Measurements from ENCODE around the gene GRAP2. TPM values are rescaled to one million over a fixed set of nuclear protein-coding genes. Genes with fewer than 3 reads are reported as not detected.

GRAP2 gene
- total RNA-seq, 1 experiment from 2014 or later, result not detected

GRCh38 chr22:39893526-39893925, 7.4 kb upstream of the GRAP2 start, which contains the start of gene ENTHD1:
TSS of gene ENTHD1 (minus strand) at chr22:39893760. CDS start at chr22:39887748, 6,012 bp downstream.
- Histone ChIP-seq H3K79me2 (ENCODE audit: low read length) (no peaks in the 10 kb centered on the region), H3K9me3 (ENCODE audit: low read length) (no peaks in the 10 kb centered on the region), H3F3A (ENCODE audit: low read length, unreplicated experiment) (no peaks in the 10 kb centered on the region), H2AFZ (ENCODE audit: low read length) (no peak within 1 kb of the TSS), H3K4me3 (ENCODE audit: low read length) (no peak within 1 kb of the TSS), H3K27me3 (ENCODE audit: low read length) (peaks cover 29% of the 10 kb centered on the region), H3K4me1 (ENCODE audit: insufficient read depth, low read length) (no peaks in the 10 kb centered on the region), H4K20me1 (ENCODE audit: low read length) (no peaks in the 10 kb centered on the region), H3K9me2 (replicated peaks; ENCODE audit: low read length) (no peaks in the 10 kb centered on the region), H3K27ac (ENCODE audit: low read length) (no peak within 1 kb of the TSS), H3K9ac (ENCODE audit: low read length) (no peak within 1 kb of the TSS), H3K36me3 (ENCODE audit: low read depth, low read length) (no peaks in the 10 kb centered on the region), H3K4me2 (ENCODE audit: low read length) (no peak within 1 kb of the TSS)
- no TSS peak for BruUV-seq (replicated peaks)
- no peak for DNase-seq
- ChIA-PET CTCF (no interaction called here), POLR2A (ENCODE audit: unreplicated experiment) (no interaction called here)
- intact Hi-C loops (cut with micrococcal nuclease), result no loop called here
- TF ChIP-seq EZH2 (IDR thresholded peaks at IDR 0.05; ENCODE audit: low read length, unreplicated experiment) (no peak), CTCF (conservative IDR thresholded peaks at IDR 0.05; ENCODE audit: low read depth, low read length) (no peak), EZH2phosphoT487 (IDR thresholded peaks at IDR 0.05; ENCODE audit: borderline replicate concordance, low read length) (no peak)
- ATAC-seq, result no peak

GRCh38 chr22:39894554-39895092, 6.3 kb upstream of the GRAP2 start:
- no peak overlapping the region for H3K4me2 ChIP-seq (ENCODE audit: low read length)
- no peaks in the 10 kb centered on the region for H3K9me3 ChIP-seq (ENCODE audit: low read length)
- no peak overlapping the region for H3K4me3 ChIP-seq (ENCODE audit: low read length)
- BruUV-seq (replicated peaks), result no TSS peak
- H3K9ac ChIP-seq (ENCODE audit: low read length), result no peak overlapping the region
- no peaks in the 10 kb centered on the region for H4K20me1 ChIP-seq (ENCODE audit: low read length)
- ChIA-PET CTCF (no interaction called here), POLR2A (ENCODE audit: unreplicated experiment) (no interaction called here)
- DNase-seq (no peak), ATAC-seq (no peak)
- no peak overlapping the region for H3K27ac ChIP-seq (ENCODE audit: low read length)
- no peak overlapping the region for H2AFZ ChIP-seq (ENCODE audit: low read length)
- H3K4me1 ChIP-seq (ENCODE audit: insufficient read depth, low read length), result no peaks in the 10 kb centered on the region
- TF ChIP-seq EZH2 (IDR thresholded peaks at IDR 0.05; ENCODE audit: low read length, unreplicated experiment) (no peak), CTCF (conservative IDR thresholded peaks at IDR 0.05; ENCODE audit: low read depth, low read length) (no peak), EZH2phosphoT487 (IDR thresholded peaks at IDR 0.05; ENCODE audit: borderline replicate concordance, low read length) (no peak)
- H3K9me2 ChIP-seq (replicated peaks; ENCODE audit: low read length), result no peaks in the 10 kb centered on the region
- no peaks in the 10 kb centered on the region for H3F3A ChIP-seq (ENCODE audit: low read length, unreplicated experiment)
- peaks cover 29% of the 10 kb centered on the region for H3K27me3 ChIP-seq (ENCODE audit: low read length)
- intact Hi-C loops (cut with micrococcal nuclease), result no loop called here
- H3K79me2 ChIP-seq (ENCODE audit: low read length), result no peaks in the 10 kb centered on the region
- no peaks in the 10 kb centered on the region for H3K36me3 ChIP-seq (ENCODE audit: low read depth, low read length)

- no peak overlapping the region for H3K4me3 ChIP-seq (ENCODE audit: low read length)
- no peak overlapping the region for H3K27ac ChIP-seq (ENCODE audit: low read length)
- DNase-seq, result no peak
- intact Hi-C loops (cut with micrococcal nuclease), result no loop called here
- H3K9me3 ChIP-seq (ENCODE audit: low read length), result no peaks in the 10 kb centered on the region
- H3K27me3 ChIP-seq (ENCODE audit: low read length), result peaks cover 32% of the 10 kb centered on the region
- ChIA-PET POLR2A (ENCODE audit: unreplicated experiment) (no interaction called here), CTCF (no interaction called here)
- BruUV-seq (replicated peaks), result no TSS peak
- no peaks in the 10 kb centered on the region for H3K36me3 ChIP-seq (ENCODE audit: low read depth, low read length)
- ATAC-seq, result no peak
- no peak overlapping the region for H3K4me2 ChIP-seq (ENCODE audit: low read length)
- no peaks in the 10 kb centered on the region for H3K79me2 ChIP-seq (ENCODE audit: low read length)
- no peaks in the 10 kb centered on the region for H3K4me1 ChIP-seq (ENCODE audit: insufficient read depth, low read length)
- no peaks in the 10 kb centered on the region for H3K9me2 ChIP-seq (replicated peaks; ENCODE audit: low read length)
- no peak overlapping the region for H3K9ac ChIP-seq (ENCODE audit: low read length)
- no peaks in the 10 kb centered on the region for H4K20me1 ChIP-seq (ENCODE audit: low read length)
- no peaks in the 10 kb centered on the region for H3F3A ChIP-seq (ENCODE audit: low read length, unreplicated experiment)
- no peak overlapping the region for H2AFZ ChIP-seq (ENCODE audit: low read length)
- TF ChIP-seq CTCF (conservative IDR thresholded peaks at IDR 0.05; ENCODE audit: low read depth, low read length) (no peak), EZH2 (IDR thresholded peaks at IDR 0.05; ENCODE audit: low read length, unreplicated experiment) (no peak), EZH2phosphoT487 (IDR thresholded peaks at IDR 0.05; ENCODE audit: borderline replicate concordance, low read length) (no peak)
These were observed 5.2 kb upstream of the GRAP2 start for GRCh38 chr22:39895682-39896081.

All from PC-3 (cell line).